Measurements from ENCODE around the gene BAIAP2L1.
"Not testable (repeated sequence)": the region's sequence is repeated elsewhere in the genome, so short reads cannot be mapped to it uniquely, and the experiment has no call there.

Gene BAIAP2L1

GRCh38 chr7:98398567-98399372 is 2.1 kb downstream of the BAIAP2L1 start:
- no peak for ATAC-seq

GRCh38 chr7:98396768-98397167 is 4.1 kb downstream of the BAIAP2L1 start:
- ATAC-seq, result no peak

GRCh38 chr7:98395951-98396350 is 4.9 kb downstream of the BAIAP2L1 start:
- no peak for ATAC-seq

- no peak for ATAC-seq
Observed at GRCh38 chr7:98395481-98395880, 5.4 kb downstream of the BAIAP2L1 start.

GRCh38 chr7:98394377-98394836 is 6.5 kb downstream of the BAIAP2L1 start:
- ATAC-seq, result no peak

GRCh38 chr7:98387544-98388226 is 13.2 kb downstream of the BAIAP2L1 start:
- ATAC-seq, result no peak

- ATAC-seq, result no peak
Observed at GRCh38 chr7:98387131-98387530, 13.8 kb downstream of the BAIAP2L1 start.

- not testable (repeated sequence) for ATAC-seq
Observed at GRCh38 chr7:98385532-98385931, 15.4 kb downstream of the BAIAP2L1 start.

GRCh38 chr7:98378210-98378819 is 22.6 kb downstream of the BAIAP2L1 start:
- ATAC-seq, result no peak

GRCh38 chr7:98376711-98377110 is 24.2 kb downstream of the BAIAP2L1 start:
- ATAC-seq, result no peak

GRCh38 chr7:98375664-98376063 is 25.2 kb downstream of the BAIAP2L1 start:
- ATAC-seq, result no peak

GRCh38 chr7:98374285-98374680 is 26.6 kb downstream of the BAIAP2L1 start:
- ATAC-seq, result no peak

GRCh38 chr7:98372993-98373392 is 27.9 kb downstream of the BAIAP2L1 start:
- ATAC-seq, result no peak

- ATAC-seq, result no peak
Observed at GRCh38 chr7:98369726-98370125, 31.2 kb downstream of the BAIAP2L1 start.

- ATAC-seq, result no peak
Observed at GRCh38 chr7:98368716-98369115, 32.2 kb downstream of the BAIAP2L1 start.

- no peak for ATAC-seq
Observed at GRCh38 chr7:98366562-98366938, 34.3 kb downstream of the BAIAP2L1 start.

- ATAC-seq, result no peak
Observed at GRCh38 chr7:98365863-98366561, 34.9 kb downstream of the BAIAP2L1 start.

- no peak for ATAC-seq
Observed at GRCh38 chr7:98364220-98364619, 36.7 kb downstream of the BAIAP2L1 start.

GRCh38 chr7:98362517-98362916 is 38.4 kb downstream of the BAIAP2L1 start:
- no peak for ATAC-seq

- ATAC-seq, result no peak
Observed at GRCh38 chr7:98360221-98361130, 40.4 kb downstream of the BAIAP2L1 start.

GRCh38 chr7:98359395-98359794 is 41.5 kb downstream of the BAIAP2L1 start:
- ATAC-seq, result no peak

- ATAC-seq, result no peak
Observed at GRCh38 chr7:98358706-98359105, 42.2 kb downstream of the BAIAP2L1 start.

Measured in activated CD4-positive, CD25-positive, alpha-beta regulatory T cell treated with anti-CD3 and anti-CD28 coated beads, Interleukin-2, amount 50 U/mL, for 24 hours (primary cell).